HepG2 (cell line): ENCODE data around the gene RNASE11. TPM values are rescaled to one million over a fixed set of nuclear protein-coding genes. Genes with fewer than 3 reads are reported as not detected.

ENCODE experiments used
- ATAC-seq: fragments of 200-7000 bp; cut with Tn5 transposase; 3 replicates; pipeline ENCODE4 v1.9.1; 2020; ENCODE audit warnings: mild to moderate bottlenecking, moderate library complexity
- BruUV-seq: library from RNA; stranded (reverse); fragments of 400-500 nt; replicated peaks from 2 replicates; lab custom pipeline; 2021; lab: Mats Ljungman, UMichigan
- CTCF ChIA-PET: fragments of 300-600 bp; formaldehyde crosslinking; extraction: SDS; loops from one replicate; lab custom pipeline; 2021; ENCODE audit warnings: low total read pairs, inconsistent platforms, low intra/inter-chr PET ratio; lab: Yijun Ruan, JAX
- POLR2A ChIA-PET: fragments of 350-600 bp; sonication (Branson Sonifier 250); formaldehyde crosslinking; loops from one replicate; lab custom pipeline; 2020; ENCODE audit warnings: antibody characterized with exemption, inconsistent platforms; lab: Yijun Ruan, JAX
- DNase-seq: peaks from one replicate; pipeline ENCODE4 v3.0.0-alpha.2; 2015; ENCODE audit warnings: low spot score
- FAIRE-seq: peaks from 3 replicates; lab custom pipeline; 2011; peaks lifted over from hg19 to GRCh38; lab: Jason Lieb, UNC
- H2AFZ ChIP-seq: one replicate; pipeline ENCODE4 v1.6.1; 2011; ENCODE audit warnings: low read length, inconsistent platforms
- H3K27ac ChIP-seq: fragments of 300-600 bp; 3 replicates; pipeline ENCODE4 v1.8.0; 2011; ENCODE audit warnings: mixed run types, mild to moderate bottlenecking, mixed read lengths, low read length, inconsistent platforms; ENCODE audit not compliant: insufficient read depth; ENCODE audit errors: extremely low read length
- H3K27me3 ChIP-seq, 2 experiments: fragments of 200-600 bp in 1 of 2; 2 replicates in 1 of 2; 3 replicates in 1 of 2; pipeline versions ENCODE4 v1.6.0 to v1.8.0; 2011; ENCODE audit warnings: low read length in 2 of 2, mild to moderate bottlenecking in 2 of 2, moderate library complexity in 2 of 2, inconsistent platforms in 1 of 2; ENCODE audit not compliant: insufficient read depth in 2 of 2, control insufficient read depth in 1 of 2
- H3K36me3 ChIP-seq, 2 experiments: fragments of 200-600 bp in 1 of 2; replicated peaks in 1 of 2; 2 replicates in 1 of 2; 3 replicates in 1 of 2; pipeline versions ENCODE4 v1.5.1 to v1.8.0; 2011; ENCODE audit warnings: low read length in 2 of 2, inconsistent platforms in 1 of 2; ENCODE audit not compliant: insufficient read depth in 2 of 2, control insufficient read depth in 1 of 2
- H3K4me1 ChIP-seq: 2 replicates; pipeline ENCODE4 v1.5.1; 2012; ENCODE audit warnings: low read length, inconsistent platforms; ENCODE audit not compliant: insufficient read depth
- H3K4me2 ChIP-seq: 2 replicates; pipeline ENCODE4 v1.6.0; 2011; ENCODE audit warnings: low read depth, low read length, inconsistent platforms
- H3K4me3 ChIP-seq, 3 experiments: fragments of 200-600 bp in 1 of 3; sonication (generic), shearing (Covaris generic) in 1 of 3; replicated peaks in 1 of 3; 2 replicates each; pipeline ENCODE4 v1.5.1; 2011 to 2016; ENCODE audit warnings: low read length in 3 of 3, inconsistent platforms in 2 of 3, low read depth in 2 of 3, mild to moderate bottlenecking in 2 of 3, control low read depth in 1 of 3, mixed read lengths in 1 of 3; ENCODE audit not compliant: insufficient read depth in 1 of 3
- H3K79me2 ChIP-seq: one replicate; pipeline ENCODE4 v1.6.1; 2011; ENCODE audit warnings: low read length, inconsistent platforms; ENCODE audit not compliant: insufficient read depth
- H3K9ac ChIP-seq: 2 replicates; pipeline ENCODE4 v1.6.0; 2011; ENCODE audit warnings: mild to moderate bottlenecking, low read depth, low read length, inconsistent platforms; ENCODE audit not compliant: insufficient read depth
- H3K9me3 ChIP-seq: 2 replicates; pipeline ENCODE4 v1.5.1; 2012; ENCODE audit warnings: mild to moderate bottlenecking, low read length
- H4K20me1 ChIP-seq: 2 replicates; pipeline ENCODE4 v1.6.0; 2011; ENCODE audit warnings: inconsistent platforms, mild to moderate bottlenecking, low read length, moderate library complexity; ENCODE audit not compliant: insufficient read depth
- BCL6 ChIP-seq: IDR thresholded peaks from 2 replicates; pipeline ENCODE4 v1.6.1; 2016; ENCODE audit warnings: missing genetic modification reagents, missing compliant biosample characterization
- ETV5 ChIP-seq: IDR thresholded peaks from 2 replicates; pipeline ENCODE4 v1.6.1; 2018; ENCODE audit warnings: missing biosample characterization, missing genetic modification reagents, inconsistent platforms, borderline replicate concordance
- FOXA3 ChIP-seq: IDR thresholded peaks from 2 replicates; pipeline ENCODE4 v1.6.1; 2016; ENCODE audit warnings: missing genetic modification reagents, missing compliant biosample characterization
- MEIS2 ChIP-seq: sonication (generic); formaldehyde crosslinking; IDR thresholded peaks from 2 replicates; pipeline ENCODE4 v1.9.0; 2021; ENCODE audit warnings: mild to moderate bottlenecking, missing genetic modification reagents
- NFIB ChIP-seq: sonication (generic); formaldehyde crosslinking; IDR thresholded peaks from 2 replicates; pipeline ENCODE4 v1.9.0; 2021; ENCODE audit warnings: missing genetic modification reagents, mild to moderate bottlenecking, borderline replicate concordance
- PHF8 ChIP-seq: sonication (generic); formaldehyde crosslinking; IDR thresholded peaks from 2 replicates; pipeline ENCODE4 v1.5.0; 2020; ENCODE audit warnings: missing genetic modification reagents
- PPARG ChIP-seq: conservative IDR thresholded peaks from 2 replicates; pipeline ENCODE4 v1.6.1; 2016; ENCODE audit warnings: missing biosample characterization, missing genetic modification reagents
- SOX13 ChIP-seq, 3 experiments: fragments of 450-650 bp in 1 of 3; sonication (generic) in 1 of 3; formaldehyde crosslinking in 1 of 3; IDR thresholded peaks in 2 of 3; conservative IDR thresholded peaks in 1 of 3; 2 replicates each; pipeline versions ENCODE4 v1.5.0 to v1.6.1; 2016 to 2020; ENCODE audit warnings: antibody characterized with exemption in 1 of 3, mild to moderate bottlenecking in 1 of 3, missing compliant biosample characterization in 1 of 3, missing genetic modification reagents in 1 of 3, moderate library complexity in 1 of 3
- SSRP1 ChIP-seq: IDR thresholded peaks from 2 replicates; pipeline ENCODE4 v1.6.1; 2016; ENCODE audit warnings: control low read depth
- U2AF2 ChIP-seq: fragments of 200-400 bp; formaldehyde crosslinking; IDR thresholded peaks from 2 replicates; pipeline ENCODE4 v1.6.1; 2017; ENCODE audit warnings: low read depth, mild to moderate bottlenecking, low read length
- ZBTB42 ChIP-seq: sonication (generic); formaldehyde crosslinking; IDR thresholded peaks from 2 replicates; pipeline ENCODE4 v1.5.0; 2020; ENCODE audit warnings: mild to moderate bottlenecking, missing genetic modification reagents
- ZNF441 ChIP-seq: sonication (generic); formaldehyde crosslinking; IDR thresholded peaks from 2 replicates; pipeline ENCODE4 v1.7.0; 2021; ENCODE audit warnings: missing genetic modification reagents, borderline replicate concordance
- ZNF777 ChIP-seq: sonication (generic); formaldehyde crosslinking; IDR thresholded peaks from 2 replicates; pipeline ENCODE4 v1.4.0; 2020; ENCODE audit warnings: missing genetic modification reagents
- WGBS: methylation state at CpG from one replicate; pipeline ENCODE4 v1.1.6; 2017; ENCODE audit warnings: low lambda C conversion rate; 5-methylcytosine and 5-hydroxymethylcytosine counted together
- in situ Hi-C: cut with HindIII; loops from 2 replicates; pipeline ENCODE4 v1.10.0; 2017; ENCODE audit warnings: low pct_unique_long_range_greater_than_20kb; ENCODE audit not compliant: extremely low pct_ligation_motif_present
- intact Hi-C: fragments of 100-400 bp; cut with micrococcal nuclease; formaldehyde crosslinking; loops from one replicate; pipeline ENCODE4 v1.10.0; 2022; ENCODE audit not compliant: unreplicated experiment
- polyA plus RNA-seq, 8 experiments: library from polyadenylated mRNA; depleted of rRNA in 3 of 8; stranded (reverse) in 7 of 8; unstranded in 1 of 8; fragments of >200 nt; fragmentation: Illumina TruSeq in 4 of 8; extraction: Trizol in 4 of 8; gene quantifications; 2 replicates each; pipeline versions ENCODE4 v1.2.1 to v1.2.3, GENCODE V29; 2011 to 2016; ENCODE audit warnings: low read depth in 4 of 8, missing spikeins in 1 of 8, mixed read lengths in 1 of 8; ENCODE audit not compliant: insufficient read depth in 1 of 8
- total RNA-seq, 5 experiments: library from RNA; depleted of rRNA; stranded (reverse); fragments of >200 nt; fragmentation: Illumina TruSeq; extraction: Trizol; gene quantifications; 2 replicates each; pipeline ENCODE4 v1.2.3, GENCODE V29; 2016; ENCODE audit warnings: low read depth in 1 of 5
- TF ChIP-seq, protein P1 (sequence below): sonication (generic); formaldehyde crosslinking; IDR thresholded peaks from 2 replicates; pipeline ENCODE4 v1.4.0; 2020; ENCODE audit warnings: missing genetic modification reagents, borderline replicate concordance
- TF ChIP-seq, protein P2 (sequence below): sonication (generic); formaldehyde crosslinking; IDR thresholded peaks from 2 replicates; pipeline ENCODE4 v1.4.0; 2020; ENCODE audit warnings: mild to moderate bottlenecking, missing genetic modification reagents
- TF ChIP-seq, protein P3 (sequence below): sonication (generic); formaldehyde crosslinking; IDR thresholded peaks from 2 replicates; pipeline ENCODE4 v1.8.0; 2023; ENCODE audit warnings: mild to moderate bottlenecking, missing genetic modification reagents

Gene RNASE11
- total and polyA plus RNA-seq, 2 of the 13 experiments (the other 11 are each of a cell fraction or from before 2014, with no cell fraction given) = not detected

DNA sequence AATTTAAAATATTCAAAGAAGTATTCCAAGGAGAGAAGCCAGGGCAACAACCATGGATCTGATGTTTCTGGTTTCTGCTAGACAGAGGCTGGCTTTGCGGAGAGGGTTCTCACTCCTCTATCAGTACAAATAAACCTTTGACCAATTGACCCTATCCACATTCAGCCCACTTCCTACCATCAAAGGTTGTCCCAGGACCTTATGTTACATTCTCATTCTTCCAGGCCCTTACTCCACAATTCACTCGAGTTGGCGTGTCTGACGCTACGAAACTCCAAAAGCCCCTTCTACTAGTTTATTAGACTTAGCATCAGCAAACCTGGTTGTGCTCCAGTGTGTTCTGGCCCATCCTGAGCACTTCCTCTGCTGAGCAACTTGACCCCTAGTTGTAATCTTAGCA lies 28.2 kb upstream of the RNASE11 start:
- CTCF ChIA-PET = no interaction called here
- peak; percentile 74 for FAIRE-seq
- in situ Hi-C loops = loop anchor here (25.0 kb wide), 1 partner anchor 154 kb away; the partner anchor contains the start of genes APEX1, OSGEP, PIP4P1 and PNP
- TF ChIP-seq NFIB (CRISPR knock-in tag) = no peak
- TF ChIP-seq ETV5 (CRISPR knock-in tag) = peak; percentile 60; the same call in 1 of the 2 replicates
- peak; percentile 41 for TF ChIP-seq FOXA3 (CRISPR knock-in tag)
- TF ChIP-seq ZNF777 = 0 out of 2 replicates have a peak, but pooled peaks have one; percentile 36
- 0 out of 2 replicates have a peak, but pooled peaks have one; percentile 34 for TF ChIP-seq MEIS2 (CRISPR knock-in tag)
- TF ChIP-seq ZBTB42 (CRISPR knock-in tag) = no peak
- 0 out of 2 replicates have a peak, but pooled peaks have one; percentile 37 for TF ChIP-seq ZNF441 (CRISPR knock-in tag)
- TF ChIP-seq SOX13 (IDR thresholded peaks at IDR 0.05) = 0 out of 2 replicates have a peak, but pooled peaks have one; percentile 12
- no peak; a peak in 1 of 4 replicates for TF ChIP-seq SOX13 (CRISPR knock-in tag; conservative IDR thresholded peaks at IDR 0.05 in 1 of 2, IDR thresholded peaks at IDR 0.05 in 1 of 2)
- no peak for TF ChIP-seq SSRP1
- TF ChIP-seq BCL6 = peak; percentile 54
- TF ChIP-seq, protein P1, sequence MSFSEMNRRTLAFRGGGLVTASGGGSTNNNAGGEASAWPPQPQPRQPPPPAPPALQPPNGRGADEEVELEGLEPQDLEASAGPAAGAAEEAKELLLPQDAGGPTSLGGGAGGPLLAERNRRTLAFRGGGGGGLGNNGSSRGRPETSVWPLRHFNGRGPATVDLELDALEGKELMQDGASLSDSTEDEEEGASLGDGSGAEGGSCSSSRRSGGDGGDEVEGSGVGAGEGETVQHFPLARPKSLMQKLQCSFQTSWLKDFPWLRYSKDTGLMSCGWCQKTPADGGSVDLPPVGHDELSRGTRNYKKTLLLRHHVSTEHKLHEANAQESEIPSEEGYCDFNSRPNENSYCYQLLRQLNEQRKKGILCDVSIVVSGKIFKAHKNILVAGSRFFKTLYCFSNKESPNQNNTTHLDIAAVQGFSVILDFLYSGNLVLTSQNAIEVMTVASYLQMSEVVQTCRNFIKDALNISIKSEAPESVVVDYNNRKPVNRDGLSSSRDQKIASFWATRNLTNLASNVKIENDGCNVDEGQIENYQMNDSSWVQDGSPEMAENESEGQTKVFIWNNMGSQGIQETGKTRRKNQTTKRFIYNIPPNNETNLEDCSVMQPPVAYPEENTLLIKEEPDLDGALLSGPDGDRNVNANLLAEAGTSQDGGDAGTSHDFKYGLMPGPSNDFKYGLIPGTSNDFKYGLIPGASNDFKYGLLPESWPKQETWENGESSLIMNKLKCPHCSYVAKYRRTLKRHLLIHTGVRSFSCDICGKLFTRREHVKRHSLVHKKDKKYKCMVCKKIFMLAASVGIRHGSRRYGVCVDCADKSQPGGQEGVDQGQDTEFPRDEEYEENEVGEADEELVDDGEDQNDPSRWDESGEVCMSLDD (CRISPR knock-in tag) = no peak
- 0 out of 2 replicates have a peak, but pooled peaks have one; percentile 1 for TF ChIP-seq PHF8 (CRISPR knock-in tag)
- TF ChIP-seq U2AF2 = no peak
- peak; percentile 91 for TF ChIP-seq PPARG (CRISPR knock-in tag)
- TF ChIP-seq, protein P2, sequence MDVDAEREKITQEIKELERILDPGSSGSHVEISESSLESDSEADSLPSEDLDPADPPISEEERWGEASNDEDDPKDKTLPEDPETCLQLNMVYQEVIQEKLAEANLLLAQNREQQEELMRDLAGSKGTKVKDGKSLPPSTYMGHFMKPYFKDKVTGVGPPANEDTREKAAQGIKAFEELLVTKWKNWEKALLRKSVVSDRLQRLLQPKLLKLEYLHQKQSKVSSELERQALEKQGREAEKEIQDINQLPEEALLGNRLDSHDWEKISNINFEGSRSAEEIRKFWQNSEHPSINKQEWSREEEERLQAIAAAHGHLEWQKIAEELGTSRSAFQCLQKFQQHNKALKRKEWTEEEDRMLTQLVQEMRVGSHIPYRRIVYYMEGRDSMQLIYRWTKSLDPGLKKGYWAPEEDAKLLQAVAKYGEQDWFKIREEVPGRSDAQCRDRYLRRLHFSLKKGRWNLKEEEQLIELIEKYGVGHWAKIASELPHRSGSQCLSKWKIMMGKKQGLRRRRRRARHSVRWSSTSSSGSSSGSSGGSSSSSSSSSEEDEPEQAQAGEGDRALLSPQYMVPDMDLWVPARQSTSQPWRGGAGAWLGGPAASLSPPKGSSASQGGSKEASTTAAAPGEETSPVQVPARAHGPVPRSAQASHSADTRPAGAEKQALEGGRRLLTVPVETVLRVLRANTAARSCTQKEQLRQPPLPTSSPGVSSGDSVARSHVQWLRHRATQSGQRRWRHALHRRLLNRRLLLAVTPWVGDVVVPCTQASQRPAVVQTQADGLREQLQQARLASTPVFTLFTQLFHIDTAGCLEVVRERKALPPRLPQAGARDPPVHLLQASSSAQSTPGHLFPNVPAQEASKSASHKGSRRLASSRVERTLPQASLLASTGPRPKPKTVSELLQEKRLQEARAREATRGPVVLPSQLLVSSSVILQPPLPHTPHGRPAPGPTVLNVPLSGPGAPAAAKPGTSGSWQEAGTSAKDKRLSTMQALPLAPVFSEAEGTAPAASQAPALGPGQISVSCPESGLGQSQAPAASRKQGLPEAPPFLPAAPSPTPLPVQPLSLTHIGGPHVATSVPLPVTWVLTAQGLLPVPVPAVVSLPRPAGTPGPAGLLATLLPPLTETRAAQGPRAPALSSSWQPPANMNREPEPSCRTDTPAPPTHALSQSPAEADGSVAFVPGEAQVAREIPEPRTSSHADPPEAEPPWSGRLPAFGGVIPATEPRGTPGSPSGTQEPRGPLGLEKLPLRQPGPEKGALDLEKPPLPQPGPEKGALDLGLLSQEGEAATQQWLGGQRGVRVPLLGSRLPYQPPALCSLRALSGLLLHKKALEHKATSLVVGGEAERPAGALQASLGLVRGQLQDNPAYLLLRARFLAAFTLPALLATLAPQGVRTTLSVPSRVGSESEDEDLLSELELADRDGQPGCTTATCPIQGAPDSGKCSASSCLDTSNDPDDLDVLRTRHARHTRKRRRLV (CRISPR knock-in tag) = no peak
- TF ChIP-seq, protein P3, sequence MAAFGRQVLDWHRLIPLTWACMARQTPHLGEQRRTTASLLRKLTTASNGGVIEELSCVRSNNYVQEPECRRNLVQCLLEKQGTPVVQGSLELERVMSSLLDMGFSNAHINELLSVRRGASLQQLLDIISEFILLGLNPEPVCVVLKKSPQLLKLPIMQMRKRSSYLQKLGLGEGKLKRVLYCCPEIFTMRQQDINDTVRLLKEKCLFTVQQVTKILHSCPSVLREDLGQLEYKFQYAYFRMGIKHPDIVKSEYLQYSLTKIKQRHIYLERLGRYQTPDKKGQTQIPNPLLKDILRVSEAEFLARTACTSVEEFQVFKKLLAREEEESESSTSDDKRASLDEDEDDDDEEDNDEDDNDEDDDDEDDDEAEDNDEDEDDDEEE (CRISPR knock-in tag) = no peak

More for the DNA sequence above, 28.2 kb upstream of the RNASE11 start:
- intact Hi-C loops = no loop called here
- H3K36me3 ChIP-seq = no peaks in the 10 kb centered on the region
- ATAC-seq (peak; percentile 18), DNase-seq (peak; percentile 65)
- H4K20me1 ChIP-seq = no peaks in the 10 kb centered on the region
- H2AFZ ChIP-seq = no peak overlapping the region
- H3K79me2 ChIP-seq = no peaks in the 10 kb centered on the region
- no peak overlapping the region for H3K9ac ChIP-seq
- POLR2A ChIA-PET = interaction anchor here (0.9 to 4.8 kb wide), 4 partner anchors 12 to 273 kb away, joined by 3 to 105 read pairs (median 3); partner anchors contain the start of genes PARP2 and RNASE4
- no peaks in the 10 kb centered on the region; a peak in 1 of 5 replicates for H3K27me3 ChIP-seq
- H3K4me3 ChIP-seq = peak overlapping the region; percentile 43 to 83 (median 70)
- no TSS peak for BruUV-seq
- peak overlapping the region; percentile 53 for H3K27ac ChIP-seq
- no peaks in the 10 kb centered on the region for H3K9me3 ChIP-seq
- 1% methylated on average over 5 of the region's 5 CpGs for WGBS
- H3K4me2 ChIP-seq = peak overlapping the region; percentile 79
- H3K4me1 ChIP-seq = peaks cover 84% of the 10 kb centered on the region
